GM18520 (cell line): ENCODE measurements around the gene HAGH.

Source experiments
- ATAC-seq: cut with Tn5 transposase; IDR thresholded peaks from one replicate; pipeline ENCODE4 v1.9.1; 2021; ENCODE audit not compliant: unreplicated experiment

Gene HAGH

DNA sequence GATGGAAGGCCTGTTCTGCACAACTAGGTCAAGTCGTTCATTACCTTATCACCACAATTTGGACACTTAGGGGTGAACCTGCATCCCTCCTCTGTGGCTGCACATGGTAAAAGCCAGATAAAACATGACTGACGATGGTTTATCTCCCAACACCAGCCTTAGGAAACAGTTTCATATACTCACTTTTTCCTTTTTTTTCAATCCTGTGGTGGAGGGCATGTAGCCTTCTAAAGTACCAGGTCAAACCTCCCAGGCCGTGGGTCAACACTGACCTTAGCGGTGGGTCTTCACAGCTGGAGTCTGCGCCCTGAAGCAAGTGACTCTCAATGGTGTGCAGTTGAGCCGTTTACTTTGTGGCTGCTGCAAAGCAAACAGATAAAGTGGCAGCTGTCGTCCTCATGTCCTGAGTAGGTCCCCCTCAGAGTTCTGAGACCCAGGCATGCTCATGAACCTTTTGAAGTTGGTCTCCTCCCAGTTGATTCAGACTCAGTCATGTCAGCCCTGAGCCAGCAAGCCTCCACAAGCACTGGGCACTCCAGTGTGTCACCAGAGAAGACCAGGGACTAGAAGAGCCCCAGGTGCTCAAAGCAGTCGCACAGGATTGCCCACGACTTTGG is 6.3 kb upstream of the HAGH start:
- ATAC-seq = no peak

DNA sequence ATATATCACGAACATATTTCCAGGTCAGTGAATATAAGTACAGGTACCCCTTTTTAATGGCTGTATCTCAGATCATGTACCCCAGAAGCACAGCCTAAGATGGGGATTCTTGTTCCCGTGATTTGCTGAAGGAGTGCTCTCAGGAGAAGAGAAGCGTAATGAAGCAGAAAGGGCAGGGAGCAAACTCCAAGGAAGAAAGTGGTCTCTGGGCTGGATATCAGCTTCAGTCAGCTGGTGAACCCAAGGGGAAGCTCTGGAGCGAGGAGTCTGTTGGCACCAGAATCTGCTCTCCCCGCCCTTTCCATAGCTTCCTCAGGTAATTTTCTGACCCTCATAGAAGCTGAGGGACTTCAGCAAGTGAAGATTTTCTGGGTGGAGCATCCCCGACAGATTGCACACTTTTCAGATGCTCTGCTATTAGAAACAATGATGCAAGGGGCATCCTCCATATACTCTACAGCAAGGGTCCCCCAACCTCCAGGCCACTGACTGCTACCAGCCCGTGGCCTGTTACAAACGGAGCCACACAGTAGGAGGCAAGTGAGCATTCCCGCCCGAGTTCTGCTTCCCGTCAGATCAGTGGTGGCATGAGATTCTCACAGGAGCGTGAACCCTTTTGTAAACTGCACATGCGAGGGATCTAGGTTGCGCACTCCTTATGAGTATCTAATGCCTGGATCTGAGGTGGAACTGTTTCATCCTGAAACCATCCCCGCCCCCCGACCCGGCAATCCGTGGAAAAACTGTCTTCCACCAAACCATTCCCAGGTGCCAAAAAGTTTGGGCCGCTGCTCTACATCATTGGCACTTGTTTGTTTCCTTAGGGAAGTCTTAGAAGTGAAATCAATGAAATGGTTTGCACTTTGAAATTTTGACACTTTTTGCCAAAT is 4.8 kb upstream of the HAGH start:
- no peak for ATAC-seq

DNA sequence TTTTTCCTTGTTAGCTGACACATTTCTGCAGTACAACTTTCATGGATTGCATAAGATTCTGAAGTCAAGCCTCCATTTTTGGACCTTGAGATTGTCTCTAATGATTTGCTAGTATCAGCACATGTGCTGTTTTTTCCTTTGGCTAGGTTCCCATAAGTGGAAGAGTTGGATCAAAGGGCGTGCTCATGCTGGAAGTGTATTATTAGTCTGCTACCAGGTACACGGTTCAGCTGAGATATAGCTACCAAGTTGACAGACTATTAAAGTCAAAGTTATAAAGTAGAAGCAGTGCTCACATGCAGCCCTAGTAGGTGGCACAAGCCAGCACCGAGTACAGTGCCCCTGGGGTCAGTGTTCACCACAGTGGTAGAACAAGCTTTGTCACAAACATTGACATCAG is 3.6 kb upstream of the HAGH start:
- no peak for ATAC-seq

DNA sequence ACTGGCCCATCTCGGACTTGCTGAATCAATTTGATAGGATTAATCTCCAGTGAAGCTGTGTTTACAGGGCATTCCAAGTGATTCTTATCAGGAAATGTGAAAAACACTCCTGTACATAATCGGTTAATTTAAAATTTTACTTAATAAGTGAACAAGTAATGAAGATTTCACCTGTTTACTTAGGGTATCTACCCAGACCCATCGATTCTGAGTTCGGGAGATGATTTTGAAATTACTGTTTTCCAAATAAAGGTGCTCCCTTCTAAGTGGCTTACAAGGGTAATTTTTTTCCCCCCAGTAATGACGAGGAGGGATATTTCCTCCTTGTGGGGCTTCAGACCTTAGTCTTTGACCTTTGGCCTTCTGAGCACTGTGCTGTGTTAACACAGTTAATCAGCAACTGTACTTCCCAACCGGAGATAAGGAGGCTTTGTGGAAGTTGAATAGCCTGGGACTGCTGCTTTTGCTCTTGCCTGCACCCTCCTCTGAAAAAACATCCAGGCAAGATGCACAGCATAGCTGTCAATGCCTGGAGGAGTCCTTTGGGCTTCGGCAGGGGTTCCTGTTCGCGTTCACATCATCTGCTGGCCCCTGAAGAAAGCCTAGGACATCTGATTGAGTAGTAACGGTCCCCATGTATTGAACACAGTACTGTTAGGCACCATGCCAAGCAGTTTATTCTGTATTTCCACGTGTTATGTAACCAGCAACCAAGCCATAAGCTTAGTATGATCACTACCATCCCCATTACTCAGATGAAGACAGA is 2.2 kb upstream of the HAGH start:
- no peak for ATAC-seq

DNA sequence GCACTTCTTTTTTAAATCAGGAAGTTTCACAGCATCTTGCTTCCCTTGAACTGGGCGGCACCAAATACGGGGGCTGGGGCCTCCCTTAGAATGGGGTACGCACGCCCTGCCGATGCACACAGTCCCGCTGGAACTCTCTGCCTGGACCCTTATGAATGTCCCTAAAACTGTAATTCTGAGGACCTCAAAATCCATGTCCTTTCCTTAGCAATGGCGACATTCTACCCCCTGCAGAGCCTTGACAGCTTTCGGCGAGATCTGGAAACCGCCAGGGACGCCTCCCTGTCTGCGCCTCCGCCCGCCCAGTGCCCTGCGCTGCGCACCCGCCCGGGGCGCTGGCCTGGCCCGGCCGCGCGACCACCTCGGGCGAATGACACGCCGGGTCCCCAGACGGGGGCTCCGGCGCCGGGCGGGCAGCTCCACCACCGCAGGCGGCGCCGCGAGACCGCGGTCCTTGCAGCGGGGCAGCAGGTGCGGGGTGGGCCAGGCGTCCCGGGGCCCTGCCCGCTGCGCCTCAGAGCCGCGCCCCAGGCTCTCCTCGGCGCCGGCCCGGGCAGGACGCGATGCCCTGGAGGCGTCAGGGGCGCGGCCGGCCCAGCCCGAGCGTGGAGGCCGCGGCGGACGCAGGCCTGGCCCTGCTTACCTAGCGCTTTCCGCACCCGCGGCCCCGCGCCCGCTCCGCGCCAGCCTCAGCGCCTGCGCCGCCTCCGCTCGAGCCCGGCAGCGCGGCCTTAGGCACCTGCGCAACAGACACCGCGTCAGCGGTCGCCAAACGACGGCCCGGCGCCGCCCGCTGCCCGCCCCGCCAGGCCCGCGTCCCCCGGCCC is 548 bp downstream of the HAGH start:
- ATAC-seq = peak; percentile 42

DNA sequence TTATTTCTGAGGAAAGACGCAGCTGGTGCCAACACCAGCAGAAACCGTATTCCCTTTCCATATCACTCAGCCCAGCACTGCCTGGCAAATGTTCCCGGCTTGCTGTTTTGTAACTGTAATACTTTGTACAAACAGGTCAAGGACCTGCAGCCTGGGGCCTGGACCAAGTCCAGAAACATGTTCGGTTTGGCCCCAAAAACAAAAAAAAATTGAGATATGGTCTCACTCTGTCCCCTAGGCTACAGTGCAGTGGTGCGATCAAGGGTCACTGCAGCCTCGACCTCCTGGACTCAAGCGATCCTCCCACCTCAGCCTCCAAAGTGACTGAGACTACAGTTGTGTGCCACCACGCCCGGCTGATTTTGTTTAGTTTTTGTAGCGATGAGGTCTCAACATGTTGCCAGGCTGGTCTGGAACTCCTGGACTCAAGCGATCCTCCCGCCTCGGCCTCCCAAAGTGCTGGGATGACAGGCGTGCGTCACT is 1.2 kb downstream of the HAGH start:
- no peak for ATAC-seq

DNA sequence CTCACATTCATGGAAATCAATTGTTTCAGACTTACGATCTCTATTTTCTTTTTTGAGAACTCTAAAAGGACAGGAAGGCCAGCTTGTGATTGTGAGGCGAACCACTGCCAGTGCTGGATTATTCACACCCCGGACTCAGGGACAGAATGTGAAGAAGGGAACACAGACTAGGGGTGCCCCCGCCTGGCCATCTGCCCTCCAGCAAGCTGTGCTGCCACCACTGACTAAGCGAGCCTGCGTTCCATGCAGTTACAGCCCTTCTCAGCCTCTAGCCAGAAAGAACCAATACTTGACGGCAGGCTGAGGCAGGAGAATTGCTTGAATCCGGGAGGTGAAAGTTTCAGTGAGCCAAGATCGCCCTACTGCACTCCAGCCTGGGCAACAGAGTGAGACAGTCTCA is 2.8 kb downstream of the HAGH start:
- no peak for ATAC-seq

DNA sequence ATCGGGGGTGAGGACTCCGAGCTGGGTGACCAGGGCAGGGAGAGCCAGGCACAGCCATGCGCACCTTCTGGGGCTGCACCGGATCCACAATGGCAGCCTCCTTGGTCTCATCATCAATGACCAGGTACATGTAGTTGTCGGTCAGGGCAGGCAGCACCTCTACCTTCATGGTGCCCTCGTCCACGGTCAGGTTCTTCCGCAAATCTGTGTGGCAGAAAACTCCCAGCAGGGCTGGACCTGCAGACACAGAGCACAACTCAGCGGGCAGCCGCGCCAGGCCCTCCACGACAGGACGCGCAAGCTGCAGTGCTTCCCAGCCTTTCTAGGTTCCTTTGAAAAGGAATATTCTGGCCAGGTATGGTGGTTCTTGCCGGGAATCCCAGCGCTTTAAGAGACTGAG is 3.8 kb downstream of the HAGH start:
- no peak for ATAC-seq

DNA sequence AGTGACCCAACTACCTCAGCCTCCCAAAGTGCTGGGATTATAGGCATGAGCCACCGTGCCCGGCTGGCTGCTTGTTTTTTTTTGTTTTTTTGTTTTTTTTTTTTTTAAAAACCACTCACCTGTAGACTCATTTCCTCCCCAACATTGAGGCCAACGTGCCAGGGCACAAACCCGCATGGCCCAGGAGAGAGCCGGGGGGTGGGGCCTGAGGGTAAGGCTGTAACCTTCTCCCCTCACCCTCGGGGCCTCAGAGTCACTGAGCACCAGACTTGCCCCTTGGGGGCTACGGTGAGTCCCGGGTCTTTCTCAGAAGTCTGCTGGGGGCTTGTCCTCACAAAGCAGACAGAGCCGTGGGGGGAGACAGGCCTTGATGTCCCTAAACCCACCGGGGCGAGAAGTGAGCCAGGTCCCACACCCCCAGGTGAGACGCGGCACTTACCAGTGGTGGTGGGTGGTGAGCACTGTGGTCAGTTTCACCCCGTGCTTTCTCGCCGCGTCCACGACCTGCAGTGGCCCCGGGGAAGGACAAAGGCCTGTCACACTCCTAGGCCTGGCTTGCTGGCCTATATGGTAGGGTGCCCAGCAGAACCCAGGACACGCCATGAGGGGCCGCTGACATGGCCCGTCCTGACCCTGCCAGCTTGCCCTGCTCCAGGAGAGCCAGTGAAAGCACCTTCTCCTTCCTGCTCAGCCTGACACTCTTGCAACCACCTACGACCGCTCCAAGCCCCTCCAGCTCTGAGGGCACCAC is 4.6 kb downstream of the HAGH start:
- ATAC-seq = no peak

DNA sequence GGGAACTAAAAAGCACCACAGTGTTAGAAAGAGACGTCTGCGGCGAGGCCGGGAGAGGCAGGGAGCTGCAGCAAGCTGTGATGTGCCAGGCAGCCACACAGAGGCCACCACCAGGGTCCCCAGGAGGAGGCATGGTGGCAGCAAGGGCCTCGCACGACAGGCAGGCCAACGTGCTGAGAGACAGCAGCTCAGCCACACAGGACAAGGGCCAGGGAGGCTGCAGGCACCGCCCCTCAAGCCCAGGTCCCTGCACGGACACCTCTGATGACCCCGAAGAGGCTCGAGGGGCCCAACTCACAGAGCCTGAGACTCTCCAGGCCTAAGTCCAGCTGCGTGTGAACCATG is 5.7 kb downstream of the HAGH start:
- ATAC-seq = no peak

DNA sequence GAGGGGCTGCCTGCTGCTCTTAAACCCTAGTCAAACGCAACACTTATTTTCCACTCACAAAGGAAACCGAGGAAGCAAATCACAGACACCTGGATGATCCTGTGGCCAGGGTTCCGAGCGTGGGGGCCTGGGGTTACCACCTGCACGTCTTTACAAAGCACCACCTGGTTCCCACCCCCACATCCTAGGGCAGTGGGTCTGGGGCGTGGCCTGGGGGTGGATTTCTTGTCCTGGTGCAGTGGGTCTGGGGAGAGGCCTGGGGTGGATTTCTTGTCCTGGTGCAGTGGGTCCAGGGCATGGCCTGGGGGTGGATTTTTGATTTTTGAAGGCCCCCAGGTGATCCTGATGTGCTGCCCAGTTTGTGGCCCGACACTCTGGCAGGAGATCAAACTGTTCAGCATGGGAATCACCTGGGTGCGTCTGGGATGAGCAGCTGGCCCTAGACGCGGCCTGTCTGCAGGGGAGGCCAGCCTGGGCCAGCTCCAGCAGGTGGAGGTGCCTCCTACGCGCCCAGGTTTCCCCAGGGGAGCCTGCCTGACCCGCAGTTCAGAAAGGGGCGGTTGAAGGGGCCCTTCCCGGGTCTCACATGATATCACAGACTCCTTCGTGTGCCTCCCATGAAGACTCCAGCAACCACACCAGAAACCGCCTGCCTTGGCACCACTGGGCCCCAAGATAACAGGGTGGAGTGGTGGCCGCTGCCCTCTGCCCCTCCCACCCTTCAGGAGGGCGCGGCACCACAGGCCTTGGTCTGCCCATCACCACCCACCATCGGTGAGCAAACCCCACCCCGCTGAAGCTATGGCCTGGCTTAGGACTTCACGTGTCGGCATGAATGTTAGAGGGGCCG is 6.3 kb downstream of the HAGH start:
- no peak for ATAC-seq

DNA sequence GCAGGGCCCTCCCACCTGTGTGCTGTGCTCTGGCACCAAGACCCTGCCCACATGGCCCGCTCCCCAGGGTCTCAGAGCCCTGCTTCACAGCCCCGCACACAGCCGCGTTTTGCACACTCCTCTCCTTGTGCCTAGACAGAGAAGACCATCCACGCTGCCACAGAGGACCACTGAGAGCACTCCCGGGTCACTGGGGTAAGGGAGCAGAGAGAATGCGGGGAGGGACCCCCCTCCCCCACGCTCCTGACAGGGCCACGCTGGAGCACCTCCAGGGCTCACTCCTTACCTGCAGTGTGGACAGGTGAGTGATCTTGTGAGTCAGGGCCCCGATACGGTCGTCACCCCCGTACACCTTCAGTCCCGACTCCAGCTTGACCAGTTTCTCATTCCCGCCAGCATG is 7.0 kb downstream of the HAGH start:
- no peak for ATAC-seq

DNA sequence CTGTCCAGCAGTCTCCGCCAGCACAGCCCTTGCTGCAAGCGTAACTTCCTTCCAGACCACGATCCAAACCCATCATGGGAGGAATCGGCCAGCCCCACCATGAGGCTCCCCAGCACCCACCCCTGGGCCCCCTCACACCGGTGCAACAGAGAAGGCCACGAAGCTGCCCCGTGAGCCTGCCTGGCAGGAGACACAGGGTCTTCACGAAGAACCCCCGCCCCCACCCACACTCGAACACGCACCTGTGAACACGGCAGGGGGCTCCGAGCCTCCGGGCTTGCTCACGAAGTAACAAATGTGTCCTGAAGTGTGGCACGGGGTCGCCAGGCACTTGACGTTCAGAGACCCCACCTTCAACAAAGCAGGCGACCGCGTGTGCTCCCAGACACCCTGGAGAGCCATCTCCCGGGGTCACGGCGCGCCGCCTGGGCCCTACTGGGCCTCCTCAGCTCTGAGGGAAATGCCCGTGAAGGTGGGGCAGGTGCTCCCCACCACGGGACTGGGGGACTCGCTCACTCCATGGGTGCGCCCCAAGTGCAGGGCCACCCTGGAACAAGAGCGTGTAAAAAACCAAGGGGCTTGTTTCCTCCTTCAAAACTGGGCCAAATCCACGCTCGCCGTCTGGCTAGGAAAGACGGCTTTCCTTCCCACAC is 7.6 kb downstream of the HAGH start:
- ATAC-seq = no peak

DNA sequence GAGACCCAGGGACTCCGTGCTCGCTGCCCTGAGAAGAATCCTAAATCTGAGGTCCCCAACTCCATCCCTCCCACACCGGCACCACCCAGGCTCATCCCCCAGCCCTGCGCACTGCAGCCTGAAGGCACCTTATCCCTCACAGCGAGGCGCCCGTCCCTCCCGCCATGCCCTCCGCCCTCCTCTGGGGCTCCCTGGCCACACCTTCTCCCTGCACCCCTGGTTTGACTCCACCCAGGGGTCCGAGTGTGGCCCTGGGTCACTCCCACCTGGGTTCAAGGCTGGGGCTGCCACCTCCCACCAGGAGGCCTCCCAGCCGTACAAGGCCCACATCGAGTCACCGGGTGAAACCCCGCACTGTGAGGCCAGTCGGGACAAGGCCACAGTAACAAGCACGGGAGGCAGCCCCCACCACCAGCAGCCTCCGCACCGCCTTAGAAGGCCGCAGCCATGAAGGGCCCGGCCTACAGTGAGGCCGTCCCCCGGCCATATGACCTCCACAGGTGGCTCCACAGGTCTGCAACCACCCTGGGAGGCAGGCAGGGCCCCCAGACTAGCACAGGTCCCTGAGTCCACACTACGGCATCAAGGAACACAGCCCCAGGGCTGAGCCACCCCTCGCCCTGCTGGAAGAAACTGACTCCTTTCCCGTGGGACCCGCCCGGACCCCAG is 8.3 kb downstream of the HAGH start:
- ATAC-seq = no peak

DNA sequence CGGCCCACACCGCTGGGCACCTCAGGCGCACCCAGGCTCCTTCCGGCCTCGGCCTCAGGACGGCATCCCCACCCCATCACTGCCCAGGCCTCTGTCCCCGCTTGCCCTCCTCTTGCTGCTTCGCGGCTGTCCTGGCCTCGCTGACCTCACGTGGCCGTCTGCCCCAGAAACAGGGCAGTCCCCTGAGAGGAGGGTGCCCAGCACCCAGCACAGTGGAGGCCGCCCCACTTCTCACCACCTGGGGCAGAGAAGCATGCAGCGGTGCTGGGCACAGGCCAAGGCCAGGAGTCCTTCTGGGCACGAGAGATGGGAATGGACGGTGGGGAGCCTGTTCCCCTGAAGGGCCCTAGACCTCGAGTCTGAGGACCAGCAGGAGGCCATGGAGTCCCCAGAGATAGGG is 8.9 kb downstream of the HAGH start:
- ATAC-seq = no peak

DNA sequence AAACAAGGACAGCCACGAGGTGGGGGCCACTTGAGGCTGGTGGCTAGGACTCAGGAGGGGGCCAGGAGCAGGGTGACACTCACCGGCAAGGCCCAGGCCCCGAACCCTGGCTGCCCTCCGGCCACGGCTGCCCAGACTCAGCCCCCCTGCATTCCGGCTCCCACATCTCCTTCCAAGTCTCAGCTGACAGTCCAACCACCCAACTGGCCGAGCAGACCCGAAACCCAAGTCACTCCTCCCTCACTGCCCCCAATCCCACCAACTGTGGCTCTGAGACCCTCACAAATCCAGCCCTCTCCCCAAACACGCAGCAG is 9.4 kb downstream of the HAGH start:
- ATAC-seq = no peak

DNA sequence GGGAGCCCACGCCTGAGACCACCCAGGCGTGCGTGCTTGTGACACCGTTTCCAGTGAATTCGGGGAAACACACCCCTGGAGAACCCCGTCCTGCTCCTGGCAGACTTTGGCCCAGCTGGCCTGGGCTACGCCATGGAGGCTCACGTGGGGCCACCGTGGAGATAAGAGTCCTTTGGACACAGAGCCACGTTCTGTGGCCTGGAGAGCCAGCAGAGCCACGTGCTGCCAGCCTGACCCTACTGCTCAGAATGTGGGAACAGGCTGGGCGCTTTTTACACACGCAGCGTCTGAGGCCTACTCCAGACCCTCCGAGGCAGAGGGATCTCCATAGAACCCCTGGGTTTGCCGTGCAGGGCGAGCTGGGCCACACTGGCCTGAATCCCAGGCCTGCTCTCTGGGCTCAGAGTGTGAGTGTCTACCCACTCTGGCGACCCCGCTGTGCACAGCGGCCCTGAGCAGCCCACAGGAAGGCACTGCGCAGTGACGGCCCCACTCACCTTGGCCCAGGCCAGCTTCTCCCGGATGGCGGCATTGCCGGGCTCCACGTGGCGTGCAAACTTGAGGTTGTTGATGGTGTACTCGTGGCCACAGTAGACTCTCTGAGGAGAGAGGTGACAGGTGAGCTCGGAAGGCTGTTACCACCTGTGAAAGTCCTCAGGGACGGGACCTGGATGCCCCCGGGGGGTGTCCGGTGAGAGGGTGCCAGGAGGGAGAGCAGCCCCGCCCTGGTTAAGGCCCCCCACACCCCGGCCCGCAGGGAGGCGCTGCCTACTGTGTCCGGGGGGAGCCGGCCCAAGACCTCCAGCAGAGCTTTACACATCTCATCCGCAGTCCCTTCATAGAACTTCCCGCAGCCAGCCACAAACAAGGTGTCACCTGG is 10.0 kb downstream of the HAGH start:
- ATAC-seq = no peak

DNA sequence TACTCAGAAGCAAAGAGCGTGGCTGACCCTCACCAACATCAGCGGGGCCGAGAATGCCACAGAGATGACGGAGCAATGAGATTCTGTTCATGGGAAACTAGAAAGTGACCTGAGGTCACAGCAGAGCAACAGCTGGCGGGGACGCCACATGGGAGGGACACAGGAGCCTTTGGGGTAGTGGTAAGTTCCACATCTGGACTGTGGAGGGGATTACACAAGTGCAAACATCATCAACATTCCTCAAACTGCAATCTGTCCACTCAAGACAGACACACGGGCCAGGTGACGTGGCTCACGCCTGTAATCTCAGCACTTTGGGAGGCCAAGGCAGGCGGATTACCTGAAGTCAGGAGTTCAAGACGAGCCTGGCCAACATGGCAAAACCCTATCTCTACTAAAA is 11.2 kb downstream of the HAGH start:
- ATAC-seq = no peak
